Fibroblast of lung (primary cell): Measurements from ENCODE around the gene VBP1.

Experiments used
- EZH2 ChIP-seq: IDR thresholded peaks from 2 replicates; pipeline ENCODE4 v1.5.1; 2012; ENCODE audit warnings: low read length, control low read depth, mild to moderate bottlenecking; ENCODE audit errors: missing control alignments
- TF ChIP-seq, protein P1 (sequence below), 2 donors: IDR thresholded peaks in 1 of 2; conservative IDR thresholded peaks in 1 of 2; 1 replicate in 1 of 2; 2 replicates in 1 of 2; pipeline ENCODE4 v1.5.1; 2011 to 2012; ENCODE audit warnings: low read length in 2 of 2, control low read depth in 1 of 2, inconsistent platforms in 1 of 2, low read depth in 1 of 2, mild to moderate bottlenecking in 1 of 2

DNA sequence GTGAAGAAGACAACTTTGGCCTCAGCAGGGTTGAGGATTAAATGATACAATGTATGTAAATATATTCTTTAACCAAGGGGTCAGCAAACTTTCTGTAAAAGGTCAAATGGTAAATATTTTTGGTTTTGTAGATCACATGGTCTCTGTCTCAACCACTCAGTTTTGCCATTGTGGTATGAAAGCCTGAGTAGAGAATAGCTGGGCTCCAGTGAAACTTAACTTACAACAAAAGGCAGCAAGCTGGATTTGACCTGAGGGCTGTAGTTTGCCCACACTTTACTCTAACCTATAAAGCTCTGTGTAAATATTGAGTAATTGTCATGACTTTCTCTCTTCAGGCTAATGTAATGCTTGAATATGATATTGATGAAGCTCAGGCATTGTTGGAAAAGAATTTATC is 19.6 kb downstream of the VBP1 start:
- no peak for TF ChIP-seq EZH2
- TF ChIP-seq, protein P1, sequence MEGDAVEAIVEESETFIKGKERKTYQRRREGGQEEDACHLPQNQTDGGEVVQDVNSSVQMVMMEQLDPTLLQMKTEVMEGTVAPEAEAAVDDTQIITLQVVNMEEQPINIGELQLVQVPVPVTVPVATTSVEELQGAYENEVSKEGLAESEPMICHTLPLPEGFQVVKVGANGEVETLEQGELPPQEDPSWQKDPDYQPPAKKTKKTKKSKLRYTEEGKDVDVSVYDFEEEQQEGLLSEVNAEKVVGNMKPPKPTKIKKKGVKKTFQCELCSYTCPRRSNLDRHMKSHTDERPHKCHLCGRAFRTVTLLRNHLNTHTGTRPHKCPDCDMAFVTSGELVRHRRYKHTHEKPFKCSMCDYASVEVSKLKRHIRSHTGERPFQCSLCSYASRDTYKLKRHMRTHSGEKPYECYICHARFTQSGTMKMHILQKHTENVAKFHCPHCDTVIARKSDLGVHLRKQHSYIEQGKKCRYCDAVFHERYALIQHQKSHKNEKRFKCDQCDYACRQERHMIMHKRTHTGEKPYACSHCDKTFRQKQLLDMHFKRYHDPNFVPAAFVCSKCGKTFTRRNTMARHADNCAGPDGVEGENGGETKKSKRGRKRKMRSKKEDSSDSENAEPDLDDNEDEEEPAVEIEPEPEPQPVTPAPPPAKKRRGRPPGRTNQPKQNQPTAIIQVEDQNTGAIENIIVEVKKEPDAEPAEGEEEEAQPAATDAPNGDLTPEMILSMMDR (conservative IDR thresholded peaks at IDR 0.05 in 1 of 2, IDR thresholded peaks at IDR 0.05 in 1 of 2; ENCODE audit: low read depth in 1 of 2, low read length in 2 of 2): no peak
